PC-3 (cell line): ENCODE measurements around the gene ANKS6. TPM values are rescaled to one million over a fixed set of nuclear protein-coding genes. Genes with fewer than 3 reads are reported as not detected.

Source experiments
- ATAC-seq: fragments of 200-7000 bp; cut with Tn5 transposase; 2 replicates; pipeline ENCODE4 v1.9.1; 2020; ENCODE audit warnings: mild to moderate bottlenecking, moderate library complexity
- BruUV-seq: library from RNA; stranded (reverse); fragments of 400-500 nt; replicated peaks from 2 replicates; lab custom pipeline; 2021; lab: Mats Ljungman, UMichigan
- CTCF ChIA-PET: fragments of 300-600 bp; sonication (Branson Sonifier 250); formaldehyde crosslinking; loops from one replicate; lab custom pipeline; 2022; ENCODE audit warnings: antibody characterized with exemption; lab: Charles Lee
- POLR2A ChIA-PET: fragments of 300-600 bp; sonication (Branson Sonifier 250); formaldehyde crosslinking; loops from one replicate; lab custom pipeline; 2022; ENCODE audit warnings: antibody characterized with exemption; ENCODE audit not compliant: unreplicated experiment; lab: Charles Lee
- DNase-seq: peaks from one replicate; pipeline ENCODE4 v3.0.0-alpha.2; 2015
- H2AFZ ChIP-seq: fragments of 300-600 bp; sonication (generic); 2 replicates; pipeline ENCODE4 v1.6.0; 2016; ENCODE audit warnings: antibody characterized with exemption, low read length
- H3F3A ChIP-seq: fragments of 300-600 bp; sonication (generic); one replicate; pipeline ENCODE4 v1.6.0; 2017; ENCODE audit warnings: antibody characterized with exemption, low read length, control low read depth, mild to moderate bottlenecking; ENCODE audit not compliant: unreplicated experiment
- H3K27ac ChIP-seq: fragments of 300-600 bp; sonication (generic); 2 replicates; pipeline ENCODE4 v1.5.1; 2016; ENCODE audit warnings: mild to moderate bottlenecking, low read length
- H3K27me3 ChIP-seq: fragments of 300-600 bp; sonication (generic); 2 replicates; pipeline ENCODE4 v1.6.1; 2016; ENCODE audit warnings: low read length, mixed read lengths
- H3K36me3 ChIP-seq: fragments of 300-600 bp; sonication (generic); 2 replicates; pipeline ENCODE4 v1.6.1; 2016; ENCODE audit warnings: low read depth, mixed run types, low read length, mixed read lengths
- H3K4me1 ChIP-seq: fragments of 300-600 bp; sonication (generic); 2 replicates; pipeline ENCODE4 v1.5.1; 2016; ENCODE audit warnings: low read length; ENCODE audit not compliant: insufficient read depth
- H3K4me2 ChIP-seq: fragments of 300-600 bp; sonication (generic); 2 replicates; pipeline ENCODE4 v1.6.0; 2016; ENCODE audit warnings: low read length
- H3K4me3 ChIP-seq: fragments of 300-600 bp; sonication (generic); 2 replicates; pipeline ENCODE4 v1.5.1; 2016; ENCODE audit warnings: mild to moderate bottlenecking, low read length, mixed read lengths
- H3K79me2 ChIP-seq: fragments of 300-600 bp; sonication (generic); 2 replicates; pipeline ENCODE4 v1.6.1; 2017; ENCODE audit warnings: low read length, mixed read lengths
- H3K9ac ChIP-seq: fragments of 300-600 bp; sonication (generic); 2 replicates; pipeline ENCODE4 v1.6.0; 2016; ENCODE audit warnings: mild to moderate bottlenecking, low read length
- H3K9me2 ChIP-seq: fragments of 300-600 bp; sonication (generic); replicated peaks from 2 replicates; pipeline ENCODE4 v1.6.1; 2016; ENCODE audit warnings: mixed run types, low read length, mixed read lengths
- H3K9me3 ChIP-seq: fragments of 300-600 bp; sonication (generic); 2 replicates; pipeline ENCODE4 v1.6.1; 2016; ENCODE audit warnings: low read length, mixed read lengths
- H4K20me1 ChIP-seq: fragments of 300-600 bp; sonication (generic); 2 replicates; pipeline ENCODE4 v1.6.1; 2016; ENCODE audit warnings: low read length, mixed read lengths
- EZH2 ChIP-seq: fragments of 300-600 bp; sonication (generic); IDR thresholded peaks from one replicate; pipeline ENCODE4 v1.6.1; 2017; ENCODE audit warnings: antibody characterized with exemption, mild to moderate bottlenecking, low read length; ENCODE audit not compliant: unreplicated experiment
- EZH2phosphoT487 ChIP-seq: fragments of 300-600 bp; sonication (generic); IDR thresholded peaks from 2 replicates; pipeline ENCODE4 v1.6.1; 2018; ENCODE audit warnings: mild to moderate bottlenecking, antibody characterized with exemption, low read length, borderline replicate concordance
- intact Hi-C: fragments of 100-400 bp; cut with micrococcal nuclease; formaldehyde crosslinking; loops from 2 replicates; pipeline ENCODE4 v1.9.0; 2023
- total RNA-seq: library from RNA; depleted of rRNA; stranded (reverse); fragments of >200 nt; gene quantifications from 2 replicates; pipeline ENCODE4 v1.2.3, GENCODE V29; 2014
- TF ChIP-seq, protein P1 (sequence below): fragments of 300-600 bp; sonication (generic); conservative IDR thresholded peaks from 2 replicates; pipeline ENCODE4 v1.5.1; 2017; ENCODE audit warnings: antibody characterized with exemption, low read depth, mild to moderate bottlenecking, low read length

The ANKS6 gene
- total RNA-seq, 1 experiment from 2014 or later, result 39.7 TPM

DNA sequence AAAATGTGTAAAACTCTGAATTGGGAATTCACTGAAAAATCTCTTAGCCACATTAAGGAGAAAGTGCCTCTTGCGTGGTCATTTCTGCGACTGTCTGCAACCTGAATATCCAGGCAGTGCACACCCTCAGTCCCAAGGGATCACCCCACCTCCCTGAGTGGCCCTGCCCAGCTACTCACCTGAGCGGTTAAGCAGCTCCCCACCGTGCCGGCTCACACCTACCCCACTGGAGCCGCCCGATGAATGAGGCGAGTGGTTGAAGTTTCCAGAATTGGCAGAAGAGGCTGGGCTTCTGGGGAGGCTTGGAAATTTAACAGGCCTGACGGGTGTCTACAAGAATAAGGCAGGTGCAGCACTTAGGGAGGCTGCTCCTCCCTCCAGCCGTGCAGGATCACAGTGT, 25.6 kb downstream of the ANKS6 start:
- Histone ChIP-seq H3K27ac (no peak overlapping the region), H3K79me2 (no peaks in the 10 kb centered on the region), H2AFZ (no peak overlapping the region), H3K4me2 (no peak overlapping the region), H3F3A (no peaks in the 10 kb centered on the region), H3K9ac (no peak overlapping the region), H4K20me1 (no peaks in the 10 kb centered on the region), H3K9me2 (no peaks in the 10 kb centered on the region), H3K4me3 (no peak overlapping the region), H3K27me3 (no peaks in the 10 kb centered on the region), H3K36me3 (peaks cover 12% of the 10 kb centered on the region), H3K9me3 (no peaks in the 10 kb centered on the region), H3K4me1 (peaks cover 9% of the 10 kb centered on the region; the same call in 1 of the 2 replicates)
- TF ChIP-seq EZH2 (no peak), EZH2phosphoT487 (no peak)
- TF ChIP-seq, protein P1, sequence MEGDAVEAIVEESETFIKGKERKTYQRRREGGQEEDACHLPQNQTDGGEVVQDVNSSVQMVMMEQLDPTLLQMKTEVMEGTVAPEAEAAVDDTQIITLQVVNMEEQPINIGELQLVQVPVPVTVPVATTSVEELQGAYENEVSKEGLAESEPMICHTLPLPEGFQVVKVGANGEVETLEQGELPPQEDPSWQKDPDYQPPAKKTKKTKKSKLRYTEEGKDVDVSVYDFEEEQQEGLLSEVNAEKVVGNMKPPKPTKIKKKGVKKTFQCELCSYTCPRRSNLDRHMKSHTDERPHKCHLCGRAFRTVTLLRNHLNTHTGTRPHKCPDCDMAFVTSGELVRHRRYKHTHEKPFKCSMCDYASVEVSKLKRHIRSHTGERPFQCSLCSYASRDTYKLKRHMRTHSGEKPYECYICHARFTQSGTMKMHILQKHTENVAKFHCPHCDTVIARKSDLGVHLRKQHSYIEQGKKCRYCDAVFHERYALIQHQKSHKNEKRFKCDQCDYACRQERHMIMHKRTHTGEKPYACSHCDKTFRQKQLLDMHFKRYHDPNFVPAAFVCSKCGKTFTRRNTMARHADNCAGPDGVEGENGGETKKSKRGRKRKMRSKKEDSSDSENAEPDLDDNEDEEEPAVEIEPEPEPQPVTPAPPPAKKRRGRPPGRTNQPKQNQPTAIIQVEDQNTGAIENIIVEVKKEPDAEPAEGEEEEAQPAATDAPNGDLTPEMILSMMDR, result no peak
- intact Hi-C loops, result loop anchor here (10.0 kb wide), 1 partner anchor 216 kb away; no protein-coding TSS in a partner anchor
- BruUV-seq, result no TSS peak
- POLR2A ChIA-PET, result no interaction called here
- CTCF ChIA-PET, result no interaction called here
- DNase-seq (no peak), ATAC-seq (no peak)

DNA sequence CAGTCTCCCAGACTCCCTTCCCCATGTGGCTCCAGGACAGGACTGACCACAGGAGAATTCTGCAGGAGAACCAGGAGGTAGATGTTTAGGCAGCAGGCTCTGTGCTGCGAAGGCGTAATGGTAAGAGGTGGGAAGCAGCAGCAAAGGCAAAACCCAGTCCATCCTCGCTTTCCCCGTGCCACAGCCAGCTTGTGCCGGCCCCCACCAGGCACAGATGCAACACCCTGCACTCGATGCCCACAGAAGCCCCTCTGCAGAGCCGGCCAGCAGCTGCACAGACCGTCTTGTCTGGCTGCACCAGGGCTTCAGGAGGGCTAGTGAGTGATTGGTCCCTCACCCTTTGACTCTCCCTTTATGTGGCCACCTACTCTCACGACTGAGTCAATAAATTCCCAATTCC, 28.0 kb downstream of the ANKS6 start:
- no peaks in the 10 kb centered on the region for H4K20me1 ChIP-seq
- intact Hi-C loops, result no loop called here
- H3K4me2 ChIP-seq, result no peak overlapping the region
- ATAC-seq (no peak), DNase-seq (no peak)
- ChIA-PET POLR2A (no interaction called here), CTCF (no interaction called here)
- no peaks in the 10 kb centered on the region for H3K9me2 ChIP-seq
- no peak overlapping the region for H3K4me3 ChIP-seq
- TF ChIP-seq EZH2phosphoT487 (no peak), EZH2 (no peak)
- TF ChIP-seq, protein P1, result no peak
- no peaks in the 10 kb centered on the region for H3K4me1 ChIP-seq
- H2AFZ ChIP-seq, result no peak overlapping the region
- no peaks in the 10 kb centered on the region for H3K27me3 ChIP-seq
- H3K79me2 ChIP-seq, result no peaks in the 10 kb centered on the region
- H3F3A ChIP-seq, result no peaks in the 10 kb centered on the region
- H3K36me3 ChIP-seq, result peaks cover 15% of the 10 kb centered on the region
- no peak overlapping the region for H3K9ac ChIP-seq
- no peak overlapping the region for H3K27ac ChIP-seq
- no peaks in the 10 kb centered on the region for H3K9me3 ChIP-seq
- no TSS peak for BruUV-seq

DNA sequence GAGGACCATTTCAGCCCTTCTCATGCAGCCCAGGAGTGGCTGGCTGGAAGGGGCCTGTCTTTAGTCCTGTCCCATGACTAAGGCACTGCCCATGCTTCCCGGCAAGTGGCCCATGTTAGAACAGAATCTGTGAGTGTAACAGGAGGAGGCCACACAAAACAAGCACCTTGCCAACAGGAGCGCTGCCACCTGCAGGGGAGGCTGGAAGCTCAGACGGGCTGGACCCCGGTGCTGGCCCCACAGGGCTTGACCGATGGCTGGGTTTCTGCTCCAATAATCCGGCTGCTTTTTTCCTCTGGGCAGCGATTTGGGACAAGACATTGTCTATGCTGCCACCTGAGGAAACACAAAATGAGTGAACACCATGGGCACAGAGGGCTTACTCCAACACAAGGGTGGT, 28.4 kb downstream of the ANKS6 start:
- intact Hi-C loops, result no loop called here
- Histone ChIP-seq H3K36me3 (peaks cover 15% of the 10 kb centered on the region), H3K4me3 (no peak overlapping the region), H3K9me2 (no peaks in the 10 kb centered on the region), H3F3A (no peaks in the 10 kb centered on the region), H4K20me1 (no peaks in the 10 kb centered on the region), H3K9me3 (no peaks in the 10 kb centered on the region), H3K9ac (no peak overlapping the region), H3K4me1 (no peaks in the 10 kb centered on the region), H3K79me2 (no peaks in the 10 kb centered on the region), H3K27ac (no peak overlapping the region), H3K4me2 (no peak overlapping the region), H3K27me3 (no peaks in the 10 kb centered on the region), H2AFZ (no peak overlapping the region)
- CTCF ChIA-PET, result no interaction called here
- TF ChIP-seq, protein P1, result no peak
- TF ChIP-seq EZH2phosphoT487, result no peak
- TF ChIP-seq EZH2, result no peak
- ATAC-seq (no peak), DNase-seq (no peak)
- POLR2A ChIA-PET, result no interaction called here
- no TSS peak for BruUV-seq
